ENCODE measurements around the gene NEDD4L. TPM values are rescaled to one million over a fixed set of nuclear protein-coding genes. Genes with fewer than 3 reads are reported as not detected.

Gene NEDD4L
- total RNA-seq, 2 experiments from 2014 or later = 11.2 to 13.7 TPM

- no peaks in the 10 kb centered on the region for H3K36me3 Mint-ChIP-seq (ENCODE audit: low read depth)
- CTCF ChIA-PET = no interaction called here
Observed at GRCh38 chr18:58100154-58100553, 56.1 kb downstream of the NEDD4L start.

DNA sequence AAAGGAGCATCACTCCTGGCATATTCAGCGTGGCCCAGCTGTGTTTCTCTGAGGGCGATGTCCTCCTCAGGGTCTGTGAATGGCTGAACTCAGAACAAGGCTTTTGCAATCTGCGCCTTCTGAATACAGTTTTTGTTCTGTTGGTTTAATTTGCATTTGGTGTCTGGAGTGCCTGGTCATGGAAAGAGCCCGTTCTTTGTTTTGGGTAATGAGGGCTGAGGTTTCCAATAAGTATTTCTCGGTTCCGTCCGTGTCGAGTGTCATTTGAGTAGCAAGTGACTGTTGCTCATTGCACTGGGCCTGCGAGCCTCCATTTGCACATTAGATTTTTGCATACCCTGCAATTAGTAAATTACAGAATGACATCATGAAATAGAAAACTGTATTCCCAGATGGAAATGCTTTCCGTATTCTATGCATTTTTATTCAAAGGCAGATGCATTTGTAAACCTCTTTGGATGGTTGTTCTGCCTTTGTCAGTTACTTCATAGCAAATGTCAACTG is 57.3 kb downstream of the NEDD4L start:
- H3K4me1 ChIP-seq (ENCODE audit: insufficient read depth, low read length) = no peaks in the 10 kb centered on the region
- intact Hi-C loops (cut with DNase I, micrococcal nuclease) = no loop called here
- ChIA-PET POLR2A (no interaction called here), CTCF (no interaction called here)
- Mint-ChIP-seq H3K4me1 (ENCODE audit: low read depth) (peaks cover 8% of the 10 kb centered on the region), H3K9me3 (no peaks in the 10 kb centered on the region), H3K27me3 (peaks cover 14% of the 10 kb centered on the region), H3K36me3 (ENCODE audit: low read depth) (no peaks in the 10 kb centered on the region), H3K27ac (no peak overlapping the region), H3K4me3 (no peak overlapping the region)
- no peaks in the 10 kb centered on the region for H3K27me3 ChIP-seq (ENCODE audit: control insufficient read depth in 1 of 2, insufficient read depth in 2 of 2, low read length in 2 of 2)
- TF ChIP-seq, protein P1, sequence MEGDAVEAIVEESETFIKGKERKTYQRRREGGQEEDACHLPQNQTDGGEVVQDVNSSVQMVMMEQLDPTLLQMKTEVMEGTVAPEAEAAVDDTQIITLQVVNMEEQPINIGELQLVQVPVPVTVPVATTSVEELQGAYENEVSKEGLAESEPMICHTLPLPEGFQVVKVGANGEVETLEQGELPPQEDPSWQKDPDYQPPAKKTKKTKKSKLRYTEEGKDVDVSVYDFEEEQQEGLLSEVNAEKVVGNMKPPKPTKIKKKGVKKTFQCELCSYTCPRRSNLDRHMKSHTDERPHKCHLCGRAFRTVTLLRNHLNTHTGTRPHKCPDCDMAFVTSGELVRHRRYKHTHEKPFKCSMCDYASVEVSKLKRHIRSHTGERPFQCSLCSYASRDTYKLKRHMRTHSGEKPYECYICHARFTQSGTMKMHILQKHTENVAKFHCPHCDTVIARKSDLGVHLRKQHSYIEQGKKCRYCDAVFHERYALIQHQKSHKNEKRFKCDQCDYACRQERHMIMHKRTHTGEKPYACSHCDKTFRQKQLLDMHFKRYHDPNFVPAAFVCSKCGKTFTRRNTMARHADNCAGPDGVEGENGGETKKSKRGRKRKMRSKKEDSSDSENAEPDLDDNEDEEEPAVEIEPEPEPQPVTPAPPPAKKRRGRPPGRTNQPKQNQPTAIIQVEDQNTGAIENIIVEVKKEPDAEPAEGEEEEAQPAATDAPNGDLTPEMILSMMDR (IDR thresholded peaks at IDR 0.05) = no peak
- no peaks in the 10 kb centered on the region for H3K9me3 ChIP-seq (ENCODE audit: control insufficient read depth in 1 of 2, insufficient read depth in 1 of 2, low read length in 2 of 2)
- H3K4me3 ChIP-seq (ENCODE audit: low read length) = no peak overlapping the region
- H3K36me3 ChIP-seq (ENCODE audit: insufficient read depth, low read length) = no peaks in the 10 kb centered on the region
- ATAC-seq (ENCODE audit: poor library complexity) (no peak), DNase-seq (no peak)
- no peak overlapping the region for H3K27ac ChIP-seq (ENCODE audit: low read depth in 1 of 2, low read length in 2 of 2)

More at GRCh38 chr18:58100154-58100553, 56.1 kb downstream of the NEDD4L start:
- H3K4me1 Mint-ChIP-seq (ENCODE audit: low read depth) = peaks cover 8% of the 10 kb centered on the region
- Histone ChIP-seq H3K27me3 (ENCODE audit: control insufficient read depth in 1 of 2, insufficient read depth in 2 of 2, low read length in 2 of 2) (no peaks in the 10 kb centered on the region), H3K4me3 (ENCODE audit: low read length) (no peak overlapping the region), H3K27ac (ENCODE audit: low read depth in 1 of 2, low read length in 2 of 2) (no peak overlapping the region), H3K9me3 (ENCODE audit: control insufficient read depth in 1 of 2, insufficient read depth in 1 of 2, low read length in 2 of 2) (no peaks in the 10 kb centered on the region), H3K36me3 (ENCODE audit: insufficient read depth, low read length) (no peaks in the 10 kb centered on the region), H3K4me1 (ENCODE audit: insufficient read depth, low read length) (no peaks in the 10 kb centered on the region)
- peaks cover 14% of the 10 kb centered on the region for H3K27me3 Mint-ChIP-seq
- H3K4me3 Mint-ChIP-seq = no peak overlapping the region
- ATAC-seq (ENCODE audit: poor library complexity) (no peak), DNase-seq (no peak)
- intact Hi-C loops (cut with DNase I, micrococcal nuclease) = no loop called here
- TF ChIP-seq, protein P1 (IDR thresholded peaks at IDR 0.05) = no peak
- H3K9me3 Mint-ChIP-seq = no peaks in the 10 kb centered on the region
- POLR2A ChIA-PET = no interaction called here
- no peak overlapping the region for H3K27ac Mint-ChIP-seq

- CTCF ChIA-PET = no interaction called here
- POLR2A ChIA-PET = no interaction called here
- Histone ChIP-seq H3K4me1 (ENCODE audit: insufficient read depth, low read length) (no peaks in the 10 kb centered on the region), H3K27me3 (ENCODE audit: control insufficient read depth in 1 of 2, insufficient read depth in 2 of 2, low read length in 2 of 2) (no peaks in the 10 kb centered on the region), H3K36me3 (ENCODE audit: insufficient read depth, low read length) (no peaks in the 10 kb centered on the region), H3K4me3 (ENCODE audit: low read length) (no peak overlapping the region), H3K9me3 (ENCODE audit: control insufficient read depth in 1 of 2, insufficient read depth in 1 of 2, low read length in 2 of 2) (no peaks in the 10 kb centered on the region), H3K27ac (ENCODE audit: low read depth in 1 of 2, low read length in 2 of 2) (no peak overlapping the region)
- Mint-ChIP-seq H3K27me3 (peaks cover 14% of the 10 kb centered on the region), H3K4me1 (ENCODE audit: low read depth) (peaks cover 8% of the 10 kb centered on the region), H3K36me3 (ENCODE audit: low read depth) (no peaks in the 10 kb centered on the region), H3K9me3 (no peaks in the 10 kb centered on the region), H3K27ac (no peak overlapping the region), H3K4me3 (no peak overlapping the region)
- ATAC-seq (ENCODE audit: poor library complexity) (no peak), DNase-seq (no peak)
- intact Hi-C loops (cut with DNase I, micrococcal nuclease) = no loop called here
- TF ChIP-seq, protein P1 (IDR thresholded peaks at IDR 0.05) = no peak
Observed at GRCh38 chr18:58102018-58102417, 58.0 kb downstream of the NEDD4L start.

All from CD4-positive, alpha-beta T cell (primary cell).